Prostate gland (tissue), 2 donors: ENCODE results near the gene TLE6.

ENCODE experiments used
- POLR2A ChIP-seq: fragments of 450-650 bp; IDR thresholded peaks from one replicate; pipeline ENCODE4 v1.6.1; 2016; ENCODE audit warnings: antibody characterized with exemption, mild to moderate bottlenecking
- POLR2AphosphoS5 ChIP-seq: sonication (generic); formaldehyde crosslinking; IDR thresholded peaks from one replicate; pipeline ENCODE4 v1.6.1; 2017; ENCODE audit warnings: antibody characterized with exemption
- TF ChIP-seq, protein P1 (sequence below), 4 experiments: fragments of 200-600 bp in 2 of 4; fragments of 450-650 bp in 2 of 4; sonication (generic) in 2 of 4; IDR thresholded peaks; 1 replicate in 3 of 4; 2 replicates in 1 of 4; pipeline ENCODE4 v1.5.1; 2016 to 2019; ENCODE audit warnings: antibody characterized with exemption in 4 of 4, mild to moderate bottlenecking in 2 of 4, moderate library complexity in 2 of 4

DNA sequence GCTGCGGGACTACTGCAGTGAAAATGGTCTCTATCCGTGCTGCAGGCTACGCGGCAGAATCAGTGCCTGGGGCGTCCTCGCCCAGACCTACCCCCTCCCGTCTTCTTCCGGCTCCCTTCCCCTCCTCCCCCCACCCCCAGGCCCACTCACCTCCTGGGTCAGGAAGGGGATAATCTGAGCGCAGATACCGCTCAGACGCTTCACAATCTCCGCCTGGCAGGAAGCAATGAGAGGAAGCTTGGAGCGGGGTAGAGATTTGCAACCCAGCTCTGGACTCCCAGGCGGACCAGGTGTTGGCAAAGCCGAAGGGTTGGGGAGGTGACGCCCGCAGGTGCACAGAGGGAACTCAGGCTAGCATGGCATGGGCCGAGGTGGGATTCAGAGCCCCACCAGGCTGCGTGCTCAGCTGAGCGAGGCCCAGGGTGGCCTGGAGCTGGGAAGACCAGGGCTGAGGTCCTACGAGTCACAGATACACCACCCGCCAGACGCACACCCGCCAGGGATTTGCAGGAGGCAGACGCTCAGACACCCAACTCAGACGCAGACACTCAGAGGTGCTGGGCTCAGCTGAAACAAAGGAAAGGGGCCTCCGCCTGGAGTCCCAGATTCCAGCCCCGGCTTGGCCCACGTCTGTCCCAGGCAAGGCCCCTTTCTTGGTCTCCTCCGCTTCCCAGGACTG is 47.6 kb downstream of the TLE6 start:
- TF ChIP-seq, protein P1, sequence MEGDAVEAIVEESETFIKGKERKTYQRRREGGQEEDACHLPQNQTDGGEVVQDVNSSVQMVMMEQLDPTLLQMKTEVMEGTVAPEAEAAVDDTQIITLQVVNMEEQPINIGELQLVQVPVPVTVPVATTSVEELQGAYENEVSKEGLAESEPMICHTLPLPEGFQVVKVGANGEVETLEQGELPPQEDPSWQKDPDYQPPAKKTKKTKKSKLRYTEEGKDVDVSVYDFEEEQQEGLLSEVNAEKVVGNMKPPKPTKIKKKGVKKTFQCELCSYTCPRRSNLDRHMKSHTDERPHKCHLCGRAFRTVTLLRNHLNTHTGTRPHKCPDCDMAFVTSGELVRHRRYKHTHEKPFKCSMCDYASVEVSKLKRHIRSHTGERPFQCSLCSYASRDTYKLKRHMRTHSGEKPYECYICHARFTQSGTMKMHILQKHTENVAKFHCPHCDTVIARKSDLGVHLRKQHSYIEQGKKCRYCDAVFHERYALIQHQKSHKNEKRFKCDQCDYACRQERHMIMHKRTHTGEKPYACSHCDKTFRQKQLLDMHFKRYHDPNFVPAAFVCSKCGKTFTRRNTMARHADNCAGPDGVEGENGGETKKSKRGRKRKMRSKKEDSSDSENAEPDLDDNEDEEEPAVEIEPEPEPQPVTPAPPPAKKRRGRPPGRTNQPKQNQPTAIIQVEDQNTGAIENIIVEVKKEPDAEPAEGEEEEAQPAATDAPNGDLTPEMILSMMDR (IDR thresholded peaks at IDR 0.05): no peak
- no peak for TF ChIP-seq POLR2A
- no peak for TF ChIP-seq POLR2AphosphoS5
